WTC11 (cell line): Measurements from ENCODE around the gene CFAP58. TPM values are rescaled to one million over a fixed set of nuclear protein-coding genes. Genes with fewer than 3 reads are reported as not detected.

Experiments
- ATAC-seq: fragments of 200-7000 bp; cut with Tn5 transposase; 2 replicates; pipeline ENCODE4 v1.10.0; 2021; ENCODE audit warnings: mild to moderate bottlenecking, moderate library complexity
- CTCF ChIA-PET: fragments of 300-600 bp; sonication (Branson Sonifier 250); formaldehyde crosslinking; loops from one replicate; lab custom pipeline; 2021; ENCODE audit warnings: antibody characterized with exemption; lab: Charles Lee
- POLR2A ChIA-PET: fragments of 350-600 bp; sonication (Branson Sonifier 250); formaldehyde crosslinking; loops from one replicate; lab custom pipeline; 2021; ENCODE audit warnings: antibody characterized with exemption; lab: Charles Lee
- DNase-seq: peaks from one replicate; pipeline ENCODE4 v3.0.0; 2021; ENCODE audit warnings: low spot score
- H3K27ac Mint-ChIP-seq: 2 replicates; pipeline ENCODE4 v1.8.0; 2021; ENCODE audit warnings: mixed read lengths
- H3K27me3 Mint-ChIP-seq: 2 replicates; pipeline ENCODE4 v1.8.0; 2021; ENCODE audit warnings: low read depth, mild to moderate bottlenecking, moderate library complexity, mixed read lengths
- H3K36me3 Mint-ChIP-seq: 2 replicates; pipeline ENCODE4 v1.8.0; 2021; ENCODE audit warnings: mixed read lengths
- H3K4me1 Mint-ChIP-seq: 2 replicates; pipeline ENCODE4 v1.8.0; 2022; ENCODE audit warnings: mixed read lengths
- H3K4me3 Mint-ChIP-seq: 2 replicates; pipeline ENCODE4 v1.8.0; 2021; ENCODE audit warnings: mild to moderate bottlenecking, moderate library complexity, mixed read lengths
- H3K9me3 Mint-ChIP-seq: 2 replicates; pipeline ENCODE4 v1.8.0; 2021; ENCODE audit warnings: mixed read lengths
- CDX4 ChIP-seq: fragments of 250-450 bp; sonication (Bioruptor Pico); IDR thresholded peaks from 2 replicates; pipeline ENCODE4 v1.9.0; 2021; ENCODE audit warnings: moderate library complexity, mild to moderate bottlenecking, inconsistent platforms, borderline replicate concordance
- E2F4 ChIP-seq: sonication (generic); formaldehyde crosslinking; IDR thresholded peaks from 2 replicates; pipeline ENCODE4 v1.8.1; 2022; ENCODE audit warnings: low read depth, mild to moderate bottlenecking, moderate library complexity, missing genetic modification reagents, borderline replicate concordance
- EMX1 ChIP-seq: fragments of 250-450 bp; sonication (Bioruptor Pico); IDR thresholded peaks from 2 replicates; pipeline ENCODE4 v1.8.0; 2021; ENCODE audit warnings: mild to moderate bottlenecking
- FOXJ3 ChIP-seq: sonication (generic); formaldehyde crosslinking; IDR thresholded peaks from 2 replicates; pipeline ENCODE4 v1.9.0; 2021; ENCODE audit warnings: missing genetic modification reagents, mild to moderate bottlenecking, borderline replicate concordance
- FOXP1 ChIP-seq: sonication (generic); formaldehyde crosslinking; IDR thresholded peaks from 2 replicates; pipeline ENCODE4 v1.8.0; 2022; ENCODE audit warnings: missing genetic modification reagents, mild to moderate bottlenecking, moderate library complexity, borderline replicate concordance
- GRHL2 ChIP-seq: fragments of 250-450 bp; sonication (Bioruptor Pico); IDR thresholded peaks from 2 replicates; pipeline ENCODE4 v1.8.0; 2022; ENCODE audit warnings: mild to moderate bottlenecking, moderate library complexity; ENCODE audit not compliant: insufficient replicate concordance, severe bottlenecking
- IRF2 ChIP-seq: sonication (generic); formaldehyde crosslinking; IDR thresholded peaks from 2 replicates; pipeline ENCODE4 v1.8.0; 2022; ENCODE audit warnings: low read depth, missing genetic modification reagents, borderline replicate concordance
- JUN ChIP-seq: sonication (generic); formaldehyde crosslinking; IDR thresholded peaks from 2 replicates; pipeline ENCODE4 v1.8.0; 2023; ENCODE audit warnings: mild to moderate bottlenecking, missing genetic modification reagents
- MXD4 ChIP-seq: fragments of 250-450 bp; sonication (Bioruptor Pico); IDR thresholded peaks from 2 replicates; pipeline ENCODE4 v1.8.0; 2021; ENCODE audit warnings: mild to moderate bottlenecking, moderate library complexity, borderline replicate concordance
- NFATC4 ChIP-seq: fragments of 250-450 bp; sonication (Bioruptor Pico); IDR thresholded peaks from 2 replicates; pipeline ENCODE4 v1.9.0; 2021; ENCODE audit warnings: mild to moderate bottlenecking
- NFE2L1 ChIP-seq: sonication (generic); formaldehyde crosslinking; IDR thresholded peaks from 2 replicates; pipeline ENCODE4 v1.8.1; 2023; ENCODE audit warnings: missing genetic modification reagents
- NFYB ChIP-seq: sonication (generic); formaldehyde crosslinking; conservative IDR thresholded peaks from 2 replicates; pipeline ENCODE4 v1.8.0; 2022; ENCODE audit warnings: low read depth, missing genetic modification reagents
- NR2C2 ChIP-seq: sonication (generic); formaldehyde crosslinking; IDR thresholded peaks from 2 replicates; pipeline ENCODE4 v1.8.0; 2022; ENCODE audit warnings: mild to moderate bottlenecking, missing genetic modification reagents
- OVOL2 ChIP-seq: fragments of 250-450 bp; sonication (Bioruptor Pico); IDR thresholded peaks from 2 replicates; pipeline ENCODE4 v1.9.0; 2021; ENCODE audit warnings: mild to moderate bottlenecking, borderline replicate concordance
- SMAD4 ChIP-seq: sonication (generic); formaldehyde crosslinking; IDR thresholded peaks from 2 replicates; pipeline ENCODE4 v1.8.0; 2022; ENCODE audit warnings: mild to moderate bottlenecking, missing genetic modification reagents
- SP1 ChIP-seq: sonication (generic); formaldehyde crosslinking; conservative IDR thresholded peaks from 2 replicates; pipeline ENCODE4 v1.8.1; 2022; ENCODE audit warnings: missing genetic modification reagents
- TCF7 ChIP-seq: sonication (generic); formaldehyde crosslinking; IDR thresholded peaks from 2 replicates; pipeline ENCODE4 v1.8.0; 2022; ENCODE audit warnings: mild to moderate bottlenecking, low read depth, missing genetic modification reagents, moderate library complexity
- TEAD1 ChIP-seq: sonication (generic); formaldehyde crosslinking; IDR thresholded peaks from 2 replicates; pipeline ENCODE4 v1.8.0; 2022; ENCODE audit warnings: mild to moderate bottlenecking, missing genetic modification reagents
- USF1 ChIP-seq: sonication (generic); formaldehyde crosslinking; IDR thresholded peaks from 2 replicates; pipeline ENCODE4 v1.8.0; 2022; ENCODE audit warnings: mild to moderate bottlenecking, missing genetic modification reagents
- ZNF121 ChIP-seq: sonication (generic); formaldehyde crosslinking; IDR thresholded peaks from 2 replicates; pipeline ENCODE4 v1.8.0; 2023; ENCODE audit warnings: missing genetic modification reagents
- ZNF138 ChIP-seq: sonication (generic); formaldehyde crosslinking; conservative IDR thresholded peaks from 2 replicates; pipeline ENCODE4 v1.8.1; 2022; ENCODE audit warnings: mild to moderate bottlenecking, moderate library complexity, missing genetic modification reagents
- ZNF263 ChIP-seq: sonication (generic); formaldehyde crosslinking; IDR thresholded peaks from 2 replicates; pipeline ENCODE4 v1.8.1; 2022; ENCODE audit warnings: low read depth, mild to moderate bottlenecking, moderate library complexity, missing genetic modification reagents
- ZNF423 ChIP-seq: fragments of 250-450 bp; sonication (Bioruptor Pico); IDR thresholded peaks from 2 replicates; pipeline ENCODE4 v2.1.2; 2022; ENCODE audit warnings: mild to moderate bottlenecking, moderate library complexity
- total RNA-seq: library from RNA; stranded (reverse); gene quantifications from 3 replicates; pipeline ENCODE4 v1.2.3, GENCODE V29; 2021
- TF ChIP-seq, protein P1 (sequence below): fragments of 250-450 bp; sonication (Bioruptor Pico); conservative IDR thresholded peaks from 2 replicates; pipeline ENCODE4 v1.9.0; 2021; ENCODE audit warnings: mild to moderate bottlenecking
- TF ChIP-seq, protein P2 (sequence below): sonication (generic); formaldehyde crosslinking; IDR thresholded peaks from 2 replicates; pipeline ENCODE4 v1.8.0; 2022; ENCODE audit warnings: missing genetic modification reagents
- TF ChIP-seq, protein P3 (sequence below): sonication (generic); formaldehyde crosslinking; IDR thresholded peaks from 2 replicates; pipeline ENCODE4 v1.8.1; 2022; ENCODE audit warnings: mild to moderate bottlenecking, moderate library complexity, missing genetic modification reagents
- TF ChIP-seq, protein P4 (sequence below): fragments of 250-450 bp; sonication (Bioruptor Pico); IDR thresholded peaks from 2 replicates; pipeline ENCODE4 v1.9.0; 2021; ENCODE audit warnings: mild to moderate bottlenecking

CFAP58 gene
- total RNA-seq, 1 experiment from 2014 or later: 1.0 TPM

DNA sequence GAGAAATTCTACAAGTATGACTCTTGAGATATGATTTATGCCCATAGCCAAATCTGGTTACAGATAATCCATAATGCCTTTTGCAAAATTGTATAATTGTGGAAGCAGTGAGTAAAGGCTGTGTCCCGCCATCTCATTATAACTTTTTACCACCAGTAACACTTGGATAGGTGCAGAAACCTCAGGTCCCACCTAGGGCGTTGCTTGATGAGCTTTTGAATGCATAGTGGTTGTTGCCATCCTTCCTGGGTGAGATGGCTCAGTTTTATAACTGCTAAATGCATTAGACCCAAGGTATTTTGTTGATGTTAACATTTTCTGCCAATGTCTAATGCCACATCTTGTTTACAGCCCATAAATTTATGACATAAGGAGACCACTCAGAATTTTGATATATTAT lies 42.9 kb downstream of the CFAP58 start:
- CTCF ChIA-PET: no interaction called here
- no peak overlapping the region for H3K27ac Mint-ChIP-seq

DNA sequence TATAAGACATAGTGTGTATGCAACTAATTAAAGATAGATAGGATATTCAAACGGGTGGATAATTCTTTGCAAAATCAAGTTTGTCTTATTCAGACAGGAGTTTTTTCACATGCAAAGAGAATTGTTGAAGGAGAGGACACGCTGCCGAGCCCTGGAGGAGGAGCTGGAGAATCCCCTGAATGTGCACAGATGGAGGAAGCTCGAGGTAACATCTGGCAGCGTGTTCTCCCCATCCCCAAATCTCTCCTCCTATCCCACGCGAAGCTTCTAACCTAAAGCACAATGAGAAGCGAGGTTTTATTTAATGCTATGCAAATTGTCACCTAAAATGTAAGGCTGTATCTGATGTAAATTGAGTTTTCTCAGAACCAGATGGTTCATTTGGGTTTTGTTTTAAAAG lies 50.0 kb downstream of the CFAP58 start:
- H3K27ac Mint-ChIP-seq: no peak overlapping the region
- CTCF ChIA-PET: interaction anchor here (1.0 to 4.6 kb wide), 5 partner anchors 10 to 219 kb away, joined by 3 to 18 read pairs (median 6); partner anchors contain the start of gene CFAP58
- H3K27me3 Mint-ChIP-seq: no peaks in the 10 kb centered on the region; the same call in 1 of the 2 replicates
- peaks cover 8% of the 10 kb centered on the region for H3K4me1 Mint-ChIP-seq
- H3K36me3 Mint-ChIP-seq: no peaks in the 10 kb centered on the region
- DNase-seq (no peak), ATAC-seq (no peak)
- no peak overlapping the region for H3K4me3 Mint-ChIP-seq
- H3K9me3 Mint-ChIP-seq: no peaks in the 10 kb centered on the region
- POLR2A ChIA-PET: no interaction called here
- TF ChIP-seq IRF2 (no peak), ZNF121 (CRISPR knock-in tag) (no peak), ZNF263 (CRISPR knock-in tag) (no peak), FOXP1 (CRISPR knock-in tag) (no peak), ZNF138 (CRISPR knock-in tag) (no peak), SP1 (no peak), OVOL2 (CRISPR knock-in tag) (no peak), E2F4 (CRISPR knock-in tag) (no peak), USF1 (CRISPR knock-in tag) (no peak), NFATC4 (no peak), MXD4 (CRISPR knock-in tag) (no peak), FOXJ3 (no peak), TEAD1 (CRISPR knock-in tag) (no peak), EMX1 (CRISPR knock-in tag) (no peak), GRHL2 (CRISPR knock-in tag) (no peak)
- TF ChIP-seq, protein P1, sequence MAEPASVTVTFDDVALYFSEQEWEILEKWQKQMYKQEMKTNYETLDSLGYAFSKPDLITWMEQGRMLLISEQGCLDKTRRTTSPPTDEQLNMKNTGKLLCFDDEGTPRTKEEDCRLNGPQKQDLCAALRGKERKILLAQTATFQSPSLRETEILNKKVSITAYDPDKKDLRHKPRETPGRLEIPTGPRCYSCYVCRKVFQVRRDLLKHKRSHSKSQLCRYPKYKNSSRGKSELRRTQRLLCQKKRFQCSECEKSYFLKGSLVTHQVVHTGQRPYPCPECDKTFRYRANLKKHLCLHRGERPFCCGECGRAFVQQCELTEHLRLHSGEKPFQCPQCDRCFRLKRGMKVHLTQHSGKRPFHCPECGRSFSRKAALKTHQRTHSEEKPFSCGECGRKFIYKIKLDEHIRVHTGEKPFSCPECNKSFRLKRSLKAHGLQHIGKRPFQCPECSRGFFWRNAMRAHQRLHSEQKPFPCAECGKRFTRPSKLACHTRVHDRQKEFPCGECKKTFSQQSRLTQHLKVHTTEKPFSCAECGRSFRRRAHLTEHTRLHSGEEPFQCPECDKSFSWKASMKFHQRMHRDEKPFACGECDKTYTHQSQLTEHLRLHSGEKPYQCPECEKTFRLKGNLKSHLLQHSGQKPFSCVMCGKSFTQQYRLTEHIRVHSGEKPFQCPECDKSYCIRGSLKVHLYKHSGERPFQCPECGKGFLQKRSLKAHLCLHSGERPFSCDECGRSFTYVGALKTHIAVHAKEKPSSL: no peak
- TF ChIP-seq, protein P2, sequence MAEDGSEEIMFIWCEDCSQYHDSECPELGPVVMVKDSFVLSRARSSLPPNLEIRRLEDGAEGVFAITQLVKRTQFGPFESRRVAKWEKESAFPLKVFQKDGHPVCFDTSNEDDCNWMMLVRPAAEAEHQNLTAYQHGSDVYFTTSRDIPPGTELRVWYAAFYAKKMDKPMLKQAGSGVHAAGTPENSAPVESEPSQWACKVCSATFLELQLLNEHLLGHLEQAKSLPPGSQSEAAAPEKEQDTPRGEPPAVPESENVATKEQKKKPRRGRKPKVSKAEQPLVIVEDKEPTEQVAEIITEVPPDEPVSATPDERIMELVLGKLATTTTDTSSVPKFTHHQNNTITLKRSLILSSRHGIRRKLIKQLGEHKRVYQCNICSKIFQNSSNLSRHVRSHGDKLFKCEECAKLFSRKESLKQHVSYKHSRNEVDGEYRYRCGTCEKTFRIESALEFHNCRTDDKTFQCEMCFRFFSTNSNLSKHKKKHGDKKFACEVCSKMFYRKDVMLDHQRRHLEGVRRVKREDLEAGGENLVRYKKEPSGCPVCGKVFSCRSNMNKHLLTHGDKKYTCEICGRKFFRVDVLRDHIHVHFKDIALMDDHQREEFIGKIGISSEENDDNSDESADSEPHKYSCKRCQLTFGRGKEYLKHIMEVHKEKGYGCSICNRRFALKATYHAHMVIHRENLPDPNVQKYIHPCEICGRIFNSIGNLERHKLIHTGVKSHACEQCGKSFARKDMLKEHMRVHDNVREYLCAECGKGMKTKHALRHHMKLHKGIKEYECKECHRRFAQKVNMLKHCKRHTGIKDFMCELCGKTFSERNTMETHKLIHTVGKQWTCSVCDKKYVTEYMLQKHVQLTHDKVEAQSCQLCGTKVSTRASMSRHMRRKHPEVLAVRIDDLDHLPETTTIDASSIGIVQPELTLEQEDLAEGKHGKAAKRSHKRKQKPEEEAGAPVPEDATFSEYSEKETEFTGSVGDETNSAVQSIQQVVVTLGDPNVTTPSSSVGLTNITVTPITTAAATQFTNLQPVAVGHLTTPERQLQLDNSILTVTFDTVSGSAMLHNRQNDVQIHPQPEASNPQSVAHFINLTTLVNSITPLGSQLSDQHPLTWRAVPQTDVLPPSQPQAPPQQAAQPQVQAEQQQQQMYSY (CRISPR knock-in tag): no peak
- TF ChIP-seq, protein P3, sequence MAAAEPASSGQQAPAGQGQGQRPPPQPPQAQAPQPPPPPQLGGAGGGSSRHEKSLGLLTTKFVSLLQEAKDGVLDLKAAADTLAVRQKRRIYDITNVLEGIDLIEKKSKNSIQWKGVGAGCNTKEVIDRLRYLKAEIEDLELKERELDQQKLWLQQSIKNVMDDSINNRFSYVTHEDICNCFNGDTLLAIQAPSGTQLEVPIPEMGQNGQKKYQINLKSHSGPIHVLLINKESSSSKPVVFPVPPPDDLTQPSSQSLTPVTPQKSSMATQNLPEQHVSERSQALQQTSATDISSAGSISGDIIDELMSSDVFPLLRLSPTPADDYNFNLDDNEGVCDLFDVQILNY: no peak
- TF ChIP-seq, protein P4, sequence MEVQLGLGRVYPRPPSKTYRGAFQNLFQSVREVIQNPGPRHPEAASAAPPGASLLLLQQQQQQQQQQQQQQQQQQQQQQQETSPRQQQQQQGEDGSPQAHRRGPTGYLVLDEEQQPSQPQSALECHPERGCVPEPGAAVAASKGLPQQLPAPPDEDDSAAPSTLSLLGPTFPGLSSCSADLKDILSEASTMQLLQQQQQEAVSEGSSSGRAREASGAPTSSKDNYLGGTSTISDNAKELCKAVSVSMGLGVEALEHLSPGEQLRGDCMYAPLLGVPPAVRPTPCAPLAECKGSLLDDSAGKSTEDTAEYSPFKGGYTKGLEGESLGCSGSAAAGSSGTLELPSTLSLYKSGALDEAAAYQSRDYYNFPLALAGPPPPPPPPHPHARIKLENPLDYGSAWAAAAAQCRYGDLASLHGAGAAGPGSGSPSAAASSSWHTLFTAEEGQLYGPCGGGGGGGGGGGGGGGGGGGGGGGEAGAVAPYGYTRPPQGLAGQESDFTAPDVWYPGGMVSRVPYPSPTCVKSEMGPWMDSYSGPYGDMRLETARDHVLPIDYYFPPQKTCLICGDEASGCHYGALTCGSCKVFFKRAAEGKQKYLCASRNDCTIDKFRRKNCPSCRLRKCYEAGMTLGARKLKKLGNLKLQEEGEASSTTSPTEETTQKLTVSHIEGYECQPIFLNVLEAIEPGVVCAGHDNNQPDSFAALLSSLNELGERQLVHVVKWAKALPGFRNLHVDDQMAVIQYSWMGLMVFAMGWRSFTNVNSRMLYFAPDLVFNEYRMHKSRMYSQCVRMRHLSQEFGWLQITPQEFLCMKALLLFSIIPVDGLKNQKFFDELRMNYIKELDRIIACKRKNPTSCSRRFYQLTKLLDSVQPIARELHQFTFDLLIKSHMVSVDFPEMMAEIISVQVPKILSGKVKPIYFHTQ (CRISPR knock-in tag): no peak

More for the DNA sequence above, 42.9 kb downstream of the CFAP58 start:
- Mint-ChIP-seq H3K4me3 (no peak overlapping the region), H3K4me1 (peaks cover 9% of the 10 kb centered on the region), H3K36me3 (no peaks in the 10 kb centered on the region), H3K27me3 (no peaks in the 10 kb centered on the region; the same call in 1 of the 2 replicates)
- ATAC-seq (no peak), DNase-seq (no peak)
- POLR2A ChIA-PET: no interaction called here
- TF ChIP-seq NFE2L1 (CRISPR knock-in tag): no peak
- TF ChIP-seq ZNF423 (CRISPR knock-in tag): no peak
- TF ChIP-seq TCF7 (CRISPR knock-in tag): no peak
- TF ChIP-seq CDX4 (CRISPR knock-in tag): no peak
- TF ChIP-seq TEAD1 (CRISPR knock-in tag): no peak
- no peak for TF ChIP-seq JUN (CRISPR knock-in tag)
- TF ChIP-seq SP1: no peak
- no peak for TF ChIP-seq NFYB
- no peak for TF ChIP-seq SMAD4
- TF ChIP-seq NR2C2 (CRISPR knock-in tag): no peak
- TF ChIP-seq ZNF138 (CRISPR knock-in tag): no peak
- TF ChIP-seq, all 79 proteins: peak for 0
- H3K9me3 Mint-ChIP-seq: no peaks in the 10 kb centered on the region
